Ramos (cell line): ENCODE results near the gene G3BP1.
"Not testable (repeated sequence)": the region's sequence is repeated elsewhere in the genome, so short reads cannot be mapped to it uniquely, and the experiment has no call there.

ENCODE experiments used
- in situ Hi-C: fragments of 300-500 bp; cut with MboI; formaldehyde crosslinking; loops from one replicate; pipeline ENCODE4 v1.14.3; 2022; ENCODE audit warnings: low sequenced_read_pairs; ENCODE audit not compliant: unreplicated experiment

The G3BP1 gene

GRCh38 chr5:151771259-151772028 is at the start of gene G3BP1:
Gene G3BP1, plus strand, starts transcription at chr5:151771954. Its CDS starts 14,667 bp downstream, at chr5:151786621.
- in situ Hi-C loops = no loop called here

GRCh38 chr5:151722546-151722945 is 49.2 kb upstream of the G3BP1 start:
- in situ Hi-C loops = no loop called here

- in situ Hi-C loops = no loop called here
These were observed 47.4 kb upstream of the G3BP1 start for GRCh38 chr5:151724360-151724759.

GRCh38 chr5:151729597-151729996 is 42.2 kb upstream of the G3BP1 start:
- in situ Hi-C loops = not testable (repeated sequence)

- in situ Hi-C loops = no loop called here
These were observed 41.4 kb upstream of the G3BP1 start for GRCh38 chr5:151730381-151730780.

GRCh38 chr5:151733358-151734063 is 38.2 kb upstream of the G3BP1 start:
- in situ Hi-C loops = no loop called here

- in situ Hi-C loops = no loop called here
These were observed 37.7 kb upstream of the G3BP1 start for GRCh38 chr5:151734064-151734408.

- in situ Hi-C loops = loop anchor here (5.0 kb wide), 1 partner anchor 73 kb away; no protein-coding TSS in a partner anchor
These were observed 36.1 kb upstream of the G3BP1 start for GRCh38 chr5:151735646-151736045.

- in situ Hi-C loops = loop anchor here (5.0 kb wide), 1 partner anchor 75 kb away; no protein-coding TSS in a partner anchor
These were observed 34.3 kb upstream of the G3BP1 start for GRCh38 chr5:151737431-151737830.

- in situ Hi-C loops = loop anchor here (5.0 kb wide), 1 partner anchor 76 kb away; no protein-coding TSS in a partner anchor
These were observed 33.5 kb upstream of the G3BP1 start for GRCh38 chr5:151738125-151738848.

- in situ Hi-C loops = loop anchor here (5.0 kb wide), 1 partner anchor 77 kb away; no protein-coding TSS in a partner anchor
These were observed 32.4 kb upstream of the G3BP1 start for GRCh38 chr5:151739395-151739794.

- in situ Hi-C loops = loop anchor here (5.0 kb wide), 1 partner anchor 78 kb away; no protein-coding TSS in a partner anchor
These were observed 31.8 kb upstream of the G3BP1 start for GRCh38 chr5:151739939-151740335.

GRCh38 chr5:151740336-151740942 is 31.3 kb upstream of the G3BP1 start:
- in situ Hi-C loops = no loop called here

GRCh38 chr5:151740958-151741373 is 30.8 kb upstream of the G3BP1 start:
- in situ Hi-C loops = no loop called here

- in situ Hi-C loops = no loop called here
These were observed 29.9 kb upstream of the G3BP1 start for GRCh38 chr5:151741678-151742423.

- in situ Hi-C loops = no loop called here
These were observed 28.9 kb upstream of the G3BP1 start for GRCh38 chr5:151742870-151743294.

- in situ Hi-C loops = no loop called here
These were observed 28.2 kb upstream of the G3BP1 start for GRCh38 chr5:151743530-151743929.

- in situ Hi-C loops = no loop called here
These were observed 26.6 kb upstream of the G3BP1 start for GRCh38 chr5:151745071-151745705.

GRCh38 chr5:151750121-151750520 is 21.6 kb upstream of the G3BP1 start:
- in situ Hi-C loops = no loop called here
